ENCODE measurements around the gene HNF1B.

- TF ChIP-seq CTCF (conservative IDR thresholded peaks at IDR 0.05) (no peak), EZH2 (IDR thresholded peaks at IDR 0.05; ENCODE audit: low read depth) (no peak)
Observed at GRCh38 chr17:37789021-37789565, 44.2 kb upstream of the HNF1B start.
